Endodermal cell (in vitro differentiated cells): ENCODE measurements around the gene CTDSPL2. TPM values are rescaled to one million over a fixed set of nuclear protein-coding genes. Genes with fewer than 3 reads are reported as not detected.
"Not testable (repeated sequence)": the region's sequence is repeated elsewhere in the genome, so short reads cannot be mapped to it uniquely, and the experiment has no call there.

Source experiments
- DNase-seq: peaks from one replicate; pipeline ENCODE4 v3.0.0-alpha.2; 2017
- H3K27ac ChIP-seq: 2 replicates; pipeline ENCODE4 v1.5.1; 2013; ENCODE audit warnings: mild to moderate bottlenecking, low read depth, low read length, moderate library complexity
- H3K27me3 ChIP-seq: 2 replicates; pipeline ENCODE4 v1.6.1; 2013; ENCODE audit warnings: mild to moderate bottlenecking, low read length, moderate library complexity; ENCODE audit not compliant: insufficient read depth, control insufficient read depth, poor library complexity, severe bottlenecking
- H3K36me3 ChIP-seq: 2 replicates; pipeline ENCODE4 v1.7.0; 2013; ENCODE audit warnings: mild to moderate bottlenecking, low read length, moderate library complexity; ENCODE audit not compliant: control insufficient read depth, insufficient read depth
- H3K4me1 ChIP-seq: one replicate; pipeline ENCODE4 v1.7.0; 2013; ENCODE audit warnings: low read length; ENCODE audit not compliant: control insufficient read depth, insufficient read depth
- H3K4me3 ChIP-seq: 2 replicates; pipeline ENCODE4 v1.5.1; 2013; ENCODE audit warnings: mild to moderate bottlenecking, low read length, moderate library complexity
- H3K9ac ChIP-seq: 2 replicates; pipeline ENCODE4 v1.6.1; 2013; ENCODE audit warnings: mild to moderate bottlenecking, low read length, moderate library complexity; ENCODE audit not compliant: poor library complexity, severe bottlenecking; ENCODE audit errors: extremely low read depth
- H3K9me3 ChIP-seq: 2 replicates; pipeline ENCODE4 v1.6.1; 2013; ENCODE audit warnings: mild to moderate bottlenecking, low read length, moderate library complexity; ENCODE audit not compliant: control insufficient read depth
- H3K27ac Mint-ChIP-seq: 2 replicates; pipeline ENCODE4 v1.8.0; 2020; ENCODE audit warnings: mixed read lengths
- H3K27me3 Mint-ChIP-seq: 2 replicates; pipeline ENCODE4 v1.8.0; 2021; ENCODE audit warnings: mild to moderate bottlenecking, mixed read lengths; ENCODE audit not compliant: insufficient read depth
- H3K36me3 Mint-ChIP-seq: 2 replicates; pipeline ENCODE4 v1.8.0; 2020; ENCODE audit warnings: low read depth, mixed read lengths
- H3K4me1 Mint-ChIP-seq: 2 replicates; pipeline ENCODE4 v1.8.0; 2020; ENCODE audit warnings: mixed read lengths
- H3K4me3 Mint-ChIP-seq: 2 replicates; pipeline ENCODE4 v1.8.0; 2020; ENCODE audit warnings: mild to moderate bottlenecking, moderate library complexity, mixed read lengths
- H3K9me3 Mint-ChIP-seq: 2 replicates; pipeline ENCODE4 v1.8.0; 2020; ENCODE audit warnings: mild to moderate bottlenecking, mixed read lengths
- CTCF ChIP-seq: fragments of 200-600 bp; sonication (generic); conservative IDR thresholded peaks from 2 replicates; pipeline ENCODE4 v1.5.0; 2021; ENCODE audit warnings: antibody characterized with exemption, mild to moderate bottlenecking
- WGBS, 2 experiments: methylation state at CpG; one replicate each; pipeline versions ENCODE4 v1.1.5 to v1.1.7; 2013; ENCODE audit warnings: missing lambda C conversion rate in 2 of 2, mixed read lengths in 1 of 2; ENCODE audit not compliant: insufficient coverage in 1 of 2, insufficient read length in 1 of 2; 5-methylcytosine and 5-hydroxymethylcytosine counted together
- total RNA-seq, 2 donors: library from RNA; stranded (reverse); fragmentation: NEBNext Ultra II Directional in 1 of 2; extraction: Animal tissue kit (Norgen Biotek cat#: 25700) in 1 of 2; gene quantifications; 2 replicates in 1 of 2; 3 replicates in 1 of 2; pipeline ENCODE4 v1.2.1, GENCODE V29; 2021

The CTDSPL2 gene
- total RNA-seq, 2 donors from 2014 or later, result 71.1 to 74.3 TPM

- Mint-ChIP-seq H3K27ac (no peak overlapping the region), H3K4me1 (peaks cover 11% of the 10 kb centered on the region), H3K36me3 (peaks cover 17% of the 10 kb centered on the region), H3K9me3 (no peaks in the 10 kb centered on the region), H3K4me3 (no peak overlapping the region), H3K27me3 (no peaks in the 10 kb centered on the region)
- Histone ChIP-seq H3K27ac (peak overlapping the region; percentile 43), H3K36me3 (peaks cover 17% of the 10 kb centered on the region), H3K4me1 (no peaks in the 10 kb centered on the region), H3K4me3 (no peak overlapping the region), H3K27me3 (no peaks in the 10 kb centered on the region), H3K9me3 (no peaks in the 10 kb centered on the region), H3K9ac (no peak overlapping the region)
- no peak for DNase-seq
- 96 to 100% methylated on average over 1 to 3 of the region's 3 CpGs for WGBS, 2 experiments
- TF ChIP-seq CTCF, result no peak
Observed at GRCh38 chr15:44530653-44531052, 103.2 kb downstream of the CTDSPL2 start.

GRCh38 chr15:44532275-44532674 is 104.8 kb downstream of the CTDSPL2 start:
- H3K4me3 Mint-ChIP-seq, H3K36me3 ChIP-seq, DNase-seq, H3K9me3 ChIP-seq, H3K9ac ChIP-seq, H3K27ac ChIP-seq, H3K27me3 ChIP-seq, H3K27ac Mint-ChIP-seq, H3K9me3 Mint-ChIP-seq, H3K27me3 Mint-ChIP-seq, H3K4me1 ChIP-seq, H3K4me3 ChIP-seq: not testable (repeated sequence)
- 88 to 94% methylated on average over 4 to 5 of the region's 5 CpGs for WGBS, 2 experiments
- Mint-ChIP-seq H3K4me1 (peaks cover 13% of the 10 kb centered on the region), H3K36me3 (peaks cover 16% of the 10 kb centered on the region)

GRCh38 chr15:44532689-44533088 is 105.3 kb downstream of the CTDSPL2 start:
- H3K27me3 Mint-ChIP-seq, result no peaks in the 10 kb centered on the region
- H3K9me3 ChIP-seq, result no peaks in the 10 kb centered on the region
- H3K36me3 ChIP-seq, result peaks cover under 1% of the 10 kb centered on the region
- H3K4me3 Mint-ChIP-seq, result no peak overlapping the region
- no peak overlapping the region for H3K27ac ChIP-seq
- no peak overlapping the region for H3K9ac ChIP-seq
- H3K27me3 ChIP-seq, result no peaks in the 10 kb centered on the region
- H3K4me3 ChIP-seq, result no peak overlapping the region
- TF ChIP-seq CTCF, result peak; percentile 58
- DNase-seq, result no peak
- peaks cover 16% of the 10 kb centered on the region for H3K36me3 Mint-ChIP-seq
- H3K4me1 Mint-ChIP-seq, result peaks cover 10% of the 10 kb centered on the region
- no peaks in the 10 kb centered on the region for H3K9me3 Mint-ChIP-seq
- H3K4me1 ChIP-seq, result no peaks in the 10 kb centered on the region
- H3K27ac Mint-ChIP-seq, result no peak overlapping the region
- 96 to 100% methylated on average over 2 to 3 of the region's 3 CpGs for WGBS, 2 experiments

- Mint-ChIP-seq H3K27me3 (no peaks in the 10 kb centered on the region), H3K4me3 (peak overlapping the region; percentile 77), H3K4me1 (peaks cover 17% of the 10 kb centered on the region), H3K9me3 (no peaks in the 10 kb centered on the region), H3K27ac (peak overlapping the region; percentile 26), H3K36me3 (peaks cover 27% of the 10 kb centered on the region)
- Histone ChIP-seq H3K9ac (no peak overlapping the region), H3K4me3 (no peak overlapping the region), H3K4me1 (no peaks in the 10 kb centered on the region), H3K9me3 (no peaks in the 10 kb centered on the region), H3K27me3 (no peaks in the 10 kb centered on the region), H3K36me3 (no peaks in the 10 kb centered on the region), H3K27ac (no peak overlapping the region)
- 95% methylated on average over 6 to 8 of the region's 8 CpGs for WGBS, 2 experiments
- TF ChIP-seq CTCF, result no peak
- DNase-seq, result no peak
Observed at GRCh38 chr15:44535092-44535491, 107.7 kb downstream of the CTDSPL2 start.
